HepG2 (cell line): ENCODE measurements around the gene NCBP1. TPM values are rescaled to one million over a fixed set of nuclear protein-coding genes. Genes with fewer than 3 reads are reported as not detected.
A peak's percentile ranks its signal among the peaks of the same experiment; 100 is the strongest.

Source experiments
- HOXA7 ChIP-seq: sonication (generic); formaldehyde crosslinking; IDR thresholded peaks from 2 replicates; pipeline ENCODE4 v1.8.1; 2022; ENCODE audit warnings: mild to moderate bottlenecking, missing genetic modification reagents, moderate library complexity
- KLF6 ChIP-seq: IDR thresholded peaks from 2 replicates; pipeline ENCODE4 v1.8.0; 2016; ENCODE audit warnings: missing biosample characterization, missing genetic modification reagents
- MAF1 ChIP-seq: sonication (generic); formaldehyde crosslinking; IDR thresholded peaks from 2 replicates; pipeline ENCODE4 v1.5.0; 2020; ENCODE audit warnings: missing genetic modification reagents, borderline replicate concordance
- NR2F1 ChIP-seq, 2 experiments: fragments of 450-650 bp in 1 of 2; formaldehyde crosslinking in 1 of 2; IDR thresholded peaks; 2 replicates each; pipeline versions ENCODE4 v1.5.0 to v1.6.1; 2016 to 2020; ENCODE audit warnings: mild to moderate bottlenecking in 1 of 2, missing compliant biosample characterization in 1 of 2, missing genetic modification reagents in 1 of 2, moderate library complexity in 1 of 2
- TEAD2 ChIP-seq: sonication (generic); formaldehyde crosslinking; IDR thresholded peaks from 2 replicates; pipeline ENCODE4 v1.9.0; 2021; ENCODE audit warnings: missing genetic modification reagents
- XBP1 ChIP-seq: sonication (generic); formaldehyde crosslinking; IDR thresholded peaks from 2 replicates; pipeline ENCODE4 v1.5.0; 2020; ENCODE audit warnings: missing genetic modification reagents
- YEATS4 ChIP-seq: sonication (generic); formaldehyde crosslinking; IDR thresholded peaks from 2 replicates; pipeline ENCODE4 v1.4.0; 2020; ENCODE audit warnings: missing genetic modification reagents, borderline replicate concordance
- ZNF274 ChIP-seq: sonication (generic); formaldehyde crosslinking; IDR thresholded peaks from 2 replicates; pipeline ENCODE4 v1.5.1; 2020; ENCODE audit warnings: mild to moderate bottlenecking, missing genetic modification reagents
- ZNF331 ChIP-seq: sonication (generic); formaldehyde crosslinking; IDR thresholded peaks from 2 replicates; pipeline ENCODE4 v1.4.0; 2020; ENCODE audit warnings: missing genetic modification reagents
- ZNF34 ChIP-seq: sonication (generic); formaldehyde crosslinking; IDR thresholded peaks from 2 replicates; pipeline ENCODE4 v1.4.0; 2020; ENCODE audit warnings: mild to moderate bottlenecking, missing genetic modification reagents, borderline replicate concordance
- ZNF350 ChIP-seq: sonication (generic); formaldehyde crosslinking; IDR thresholded peaks from 2 replicates; pipeline ENCODE4 v1.4.0; 2020; ENCODE audit warnings: mild to moderate bottlenecking, low read depth, missing genetic modification reagents, borderline replicate concordance
- ZNF761 ChIP-seq: sonication (generic); formaldehyde crosslinking; conservative IDR thresholded peaks from 2 replicates; pipeline ENCODE4 v1.4.0; 2020; ENCODE audit warnings: mild to moderate bottlenecking, missing genetic modification reagents
- polyA plus RNA-seq, 8 experiments: library from polyadenylated mRNA; depleted of rRNA in 3 of 8; stranded (reverse) in 7 of 8; unstranded in 1 of 8; fragments of >200 nt; fragmentation: Illumina TruSeq in 4 of 8; extraction: Trizol in 4 of 8; gene quantifications; 2 replicates each; pipeline versions ENCODE4 v1.2.1 to v1.2.3, GENCODE V29; 2011 to 2016; ENCODE audit warnings: low read depth in 4 of 8, missing spikeins in 1 of 8, mixed read lengths in 1 of 8; ENCODE audit not compliant: insufficient read depth in 1 of 8
- total RNA-seq, 5 experiments: library from RNA; depleted of rRNA; stranded (reverse); fragments of >200 nt; fragmentation: Illumina TruSeq; extraction: Trizol; gene quantifications; 2 replicates each; pipeline ENCODE4 v1.2.3, GENCODE V29; 2016; ENCODE audit warnings: low read depth in 1 of 5
- TF ChIP-seq, protein P1 (sequence below): sonication (generic); formaldehyde crosslinking; conservative IDR thresholded peaks from 2 replicates; pipeline ENCODE4 v1.4.0; 2020; ENCODE audit warnings: mild to moderate bottlenecking, missing genetic modification reagents, moderate library complexity
- TF ChIP-seq, protein P2 (sequence below): sonication (generic); formaldehyde crosslinking; IDR thresholded peaks from 2 replicates; pipeline ENCODE4 v1.5.1; 2020; ENCODE audit warnings: mild to moderate bottlenecking, missing genetic modification reagents, borderline replicate concordance
- TF ChIP-seq, protein P3 (sequence below): sonication (generic); formaldehyde crosslinking; conservative IDR thresholded peaks from 2 replicates; pipeline ENCODE4 v1.4.0; 2020; ENCODE audit warnings: missing genetic modification reagents

Gene NCBP1
- total and polyA plus RNA-seq, 2 of the 13 experiments (the other 11 are each of a cell fraction or from before 2014, with no cell fraction given) = 13.3 to 40.2 TPM

DNA sequence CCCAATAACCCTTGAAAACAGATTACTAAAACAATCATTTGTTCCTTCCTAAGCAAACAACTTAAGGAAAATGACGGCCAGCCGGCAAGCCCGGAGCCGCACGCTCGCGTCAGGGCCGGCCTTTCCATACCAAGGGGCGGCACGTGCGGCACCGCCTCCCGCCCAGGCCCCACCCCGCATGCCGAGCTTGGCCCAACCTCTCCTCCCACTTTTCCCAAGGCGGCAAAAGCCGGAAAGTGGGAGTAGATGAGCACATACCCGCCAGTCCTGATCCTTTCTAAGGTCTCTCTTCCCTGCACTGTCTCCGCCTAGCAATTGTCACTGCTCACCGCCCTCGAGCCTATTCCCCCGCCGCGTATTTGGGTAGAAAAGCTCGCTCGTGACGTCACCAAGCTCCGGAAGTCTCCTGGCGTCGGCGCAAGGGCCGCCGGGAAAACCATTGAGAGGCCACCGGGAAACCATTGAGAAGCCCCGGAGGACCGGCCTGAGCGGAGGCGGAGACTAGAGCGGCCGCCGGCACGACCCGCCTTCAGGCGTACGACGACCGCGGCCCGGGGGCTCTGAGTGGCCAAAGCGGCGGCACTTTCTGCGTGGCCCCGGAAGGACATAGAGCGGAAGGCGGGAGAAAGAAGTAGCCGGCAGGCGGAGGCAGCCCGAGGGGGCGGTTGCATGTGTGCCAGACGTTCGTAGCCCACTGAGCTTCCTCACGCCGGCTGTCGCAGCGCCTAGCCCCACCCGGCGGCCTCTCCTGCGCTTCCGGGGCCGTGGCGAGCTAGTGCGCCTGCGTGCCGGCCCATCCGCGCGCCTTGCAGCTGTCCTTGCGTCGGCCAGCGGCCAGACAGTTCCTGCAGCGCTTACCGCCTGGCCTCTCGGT is at the start of gene NCBP1, which contains the start of gene TSTD2 (continued):
- TF ChIP-seq ZNF274 (CRISPR knock-in tag) (peak; percentile 5; the same call in 1 of the 2 replicates), ZNF331 (CRISPR knock-in tag) (peak; percentile 26; the same call in 1 of the 2 replicates), ZNF761 (no peak; the same call in 1 of the 2 replicates), YEATS4 (CRISPR knock-in tag) (peak; percentile 77), MAF1 (peak; percentile 75; the same call in 1 of the 2 replicates), TEAD2 (CRISPR knock-in tag) (no peak), KLF6 (0 out of 2 replicates have a peak, but pooled peaks have one; percentile 13), ZNF350 (CRISPR knock-in tag) (peak; percentile 82; the same call in 1 of the 2 replicates), ZNF34 (CRISPR knock-in tag) (no peak), NR2F1 (CRISPR knock-in tag; IDR thresholded peaks at IDR 0.05) (no peak), XBP1 (CRISPR knock-in tag) (no peak), HOXA7 (CRISPR knock-in tag) (no peak)
- TF ChIP-seq, protein P1, sequence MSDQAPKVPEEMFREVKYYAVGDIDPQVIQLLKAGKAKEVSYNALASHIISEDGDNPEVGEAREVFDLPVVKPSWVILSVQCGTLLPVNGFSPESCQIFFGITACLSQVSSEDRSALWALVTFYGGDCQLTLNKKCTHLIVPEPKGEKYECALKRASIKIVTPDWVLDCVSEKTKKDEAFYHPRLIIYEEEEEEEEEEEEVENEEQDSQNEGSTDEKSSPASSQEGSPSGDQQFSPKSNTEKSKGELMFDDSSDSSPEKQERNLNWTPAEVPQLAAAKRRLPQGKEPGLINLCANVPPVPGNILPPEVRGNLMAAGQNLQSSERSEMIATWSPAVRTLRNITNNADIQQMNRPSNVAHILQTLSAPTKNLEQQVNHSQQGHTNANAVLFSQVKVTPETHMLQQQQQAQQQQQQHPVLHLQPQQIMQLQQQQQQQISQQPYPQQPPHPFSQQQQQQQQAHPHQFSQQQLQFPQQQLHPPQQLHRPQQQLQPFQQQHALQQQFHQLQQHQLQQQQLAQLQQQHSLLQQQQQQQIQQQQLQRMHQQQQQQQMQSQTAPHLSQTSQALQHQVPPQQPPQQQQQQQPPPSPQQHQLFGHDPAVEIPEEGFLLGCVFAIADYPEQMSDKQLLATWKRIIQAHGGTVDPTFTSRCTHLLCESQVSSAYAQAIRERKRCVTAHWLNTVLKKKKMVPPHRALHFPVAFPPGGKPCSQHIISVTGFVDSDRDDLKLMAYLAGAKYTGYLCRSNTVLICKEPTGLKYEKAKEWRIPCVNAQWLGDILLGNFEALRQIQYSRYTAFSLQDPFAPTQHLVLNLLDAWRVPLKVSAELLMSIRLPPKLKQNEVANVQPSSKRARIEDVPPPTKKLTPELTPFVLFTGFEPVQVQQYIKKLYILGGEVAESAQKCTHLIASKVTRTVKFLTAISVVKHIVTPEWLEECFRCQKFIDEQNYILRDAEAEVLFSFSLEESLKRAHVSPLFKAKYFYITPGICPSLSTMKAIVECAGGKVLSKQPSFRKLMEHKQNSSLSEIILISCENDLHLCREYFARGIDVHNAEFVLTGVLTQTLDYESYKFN (CRISPR knock-in tag) = 0 out of 2 replicates have a peak, but pooled peaks have one; percentile 6
- TF ChIP-seq, protein P2, sequence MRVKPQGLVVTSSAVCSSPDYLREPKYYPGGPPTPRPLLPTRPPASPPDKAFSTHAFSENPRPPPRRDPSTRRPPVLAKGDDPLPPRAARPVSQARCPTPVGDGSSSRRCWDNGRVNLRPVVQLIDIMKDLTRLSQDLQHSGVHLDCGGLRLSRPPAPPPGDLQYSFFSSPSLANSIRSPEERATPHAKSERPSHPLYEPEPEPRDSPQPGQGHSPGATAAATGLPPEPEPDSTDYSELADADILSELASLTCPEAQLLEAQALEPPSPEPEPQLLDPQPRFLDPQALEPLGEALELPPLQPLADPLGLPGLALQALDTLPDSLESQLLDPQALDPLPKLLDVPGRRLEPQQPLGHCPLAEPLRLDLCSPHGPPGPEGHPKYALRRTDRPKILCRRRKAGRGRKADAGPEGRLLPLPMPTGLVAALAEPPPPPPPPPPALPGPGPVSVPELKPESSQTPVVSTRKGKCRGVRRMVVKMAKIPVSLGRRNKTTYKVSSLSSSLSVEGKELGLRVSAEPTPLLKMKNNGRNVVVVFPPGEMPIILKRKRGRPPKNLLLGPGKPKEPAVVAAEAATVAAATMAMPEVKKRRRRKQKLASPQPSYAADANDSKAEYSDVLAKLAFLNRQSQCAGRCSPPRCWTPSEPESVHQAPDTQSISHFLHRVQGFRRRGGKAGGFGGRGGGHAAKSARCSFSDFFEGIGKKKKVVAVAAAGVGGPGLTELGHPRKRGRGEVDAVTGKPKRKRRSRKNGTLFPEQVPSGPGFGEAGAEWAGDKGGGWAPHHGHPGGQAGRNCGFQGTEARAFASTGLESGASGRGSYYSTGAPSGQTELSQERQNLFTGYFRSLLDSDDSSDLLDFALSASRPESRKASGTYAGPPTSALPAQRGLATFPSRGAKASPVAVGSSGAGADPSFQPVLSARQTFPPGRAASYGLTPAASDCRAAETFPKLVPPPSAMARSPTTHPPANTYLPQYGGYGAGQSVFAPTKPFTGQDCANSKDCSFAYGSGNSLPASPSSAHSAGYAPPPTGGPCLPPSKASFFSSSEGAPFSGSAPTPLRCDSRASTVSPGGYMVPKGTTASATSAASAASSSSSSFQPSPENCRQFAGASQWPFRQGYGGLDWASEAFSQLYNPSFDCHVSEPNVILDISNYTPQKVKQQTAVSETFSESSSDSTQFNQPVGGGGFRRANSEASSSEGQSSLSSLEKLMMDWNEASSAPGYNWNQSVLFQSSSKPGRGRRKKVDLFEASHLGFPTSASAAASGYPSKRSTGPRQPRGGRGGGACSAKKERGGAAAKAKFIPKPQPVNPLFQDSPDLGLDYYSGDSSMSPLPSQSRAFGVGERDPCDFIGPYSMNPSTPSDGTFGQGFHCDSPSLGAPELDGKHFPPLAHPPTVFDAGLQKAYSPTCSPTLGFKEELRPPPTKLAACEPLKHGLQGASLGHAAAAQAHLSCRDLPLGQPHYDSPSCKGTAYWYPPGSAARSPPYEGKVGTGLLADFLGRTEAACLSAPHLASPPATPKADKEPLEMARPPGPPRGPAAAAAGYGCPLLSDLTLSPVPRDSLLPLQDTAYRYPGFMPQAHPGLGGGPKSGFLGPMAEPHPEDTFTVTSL = no peak
- TF ChIP-seq, protein P3, sequence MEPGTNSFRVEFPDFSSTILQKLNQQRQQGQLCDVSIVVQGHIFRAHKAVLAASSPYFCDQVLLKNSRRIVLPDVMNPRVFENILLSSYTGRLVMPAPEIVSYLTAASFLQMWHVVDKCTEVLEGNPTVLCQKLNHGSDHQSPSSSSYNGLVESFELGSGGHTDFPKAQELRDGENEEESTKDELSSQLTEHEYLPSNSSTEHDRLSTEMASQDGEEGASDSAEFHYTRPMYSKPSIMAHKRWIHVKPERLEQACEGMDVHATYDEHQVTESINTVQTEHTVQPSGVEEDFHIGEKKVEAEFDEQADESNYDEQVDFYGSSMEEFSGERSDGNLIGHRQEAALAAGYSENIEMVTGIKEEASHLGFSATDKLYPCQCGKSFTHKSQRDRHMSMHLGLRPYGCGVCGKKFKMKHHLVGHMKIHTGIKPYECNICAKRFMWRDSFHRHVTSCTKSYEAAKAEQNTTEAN (CRISPR knock-in tag) = peak; percentile 36
